Thyroid gland (tissue), 4 donors: Measurements from ENCODE around the gene DDA1. TPM values are rescaled to one million over a fixed set of nuclear protein-coding genes. Genes with fewer than 3 reads are reported as not detected.
A peak's percentile ranks its signal among the peaks of the same experiment; 100 is the strongest.

Experiments used
- DNase-seq, 2 donors: peaks; one replicate each; pipeline ENCODE4 v3.0.0-alpha.2; 2019
- H3K27ac ChIP-seq, 3 donors: fragments of 200-600 bp; sonication (generic); 1 replicate in 2 of 3; 2 replicates in 1 of 3; pipeline ENCODE4 v1.5.1; 2016 to 2019; ENCODE audit warnings: mild to moderate bottlenecking in 1 of 3, moderate library complexity in 1 of 3
- H3K27me3 ChIP-seq: fragments of 200-600 bp; sonication (generic); one replicate; pipeline ENCODE4 v1.5.1; 2019
- H3K36me3 ChIP-seq, 2 donors: fragments of 200-600 bp; sonication (generic); one replicate each; pipeline ENCODE4 v1.5.1; 2016 to 2019
- H3K4me1 ChIP-seq, 2 donors: fragments of 200-600 bp; sonication (generic); one replicate each; pipeline ENCODE4 v1.5.1; 2017 to 2019
- H3K4me3 ChIP-seq, 3 donors: fragments of 200-600 bp; sonication (generic); replicated peaks in 1 of 3; 1 replicate in 2 of 3; 2 replicates in 1 of 3; pipeline ENCODE4 v1.5.1; 2016; ENCODE audit warnings: mild to moderate bottlenecking in 1 of 3
- H3K9me3 ChIP-seq: fragments of 200-600 bp; sonication (generic); one replicate; pipeline ENCODE4 v1.5.1; 2017
- CTCF ChIP-seq, 6 experiments: fragments of 200-600 bp in 3 of 6; fragments of 450-650 bp in 3 of 6; sonication (generic) in 3 of 6; IDR thresholded peaks; one replicate each; pipeline ENCODE4 v1.5.1; 2016 to 2019; ENCODE audit warnings: antibody characterized with exemption in 6 of 6, mild to moderate bottlenecking in 2 of 6, inconsistent platforms in 1 of 6, moderate library complexity in 1 of 6
- POLR2A ChIP-seq, 2 donors: fragments of 450-650 bp; IDR thresholded peaks; one replicate each; pipeline ENCODE4 v1.6.1; 2017; ENCODE audit warnings: antibody characterized with exemption in 2 of 2, mild to moderate bottlenecking in 2 of 2, moderate library complexity in 1 of 2
- WGBS, 2 donors: methylation state at CpG; one replicate each; pipeline ENCODE4 v1.1.5; 2017; 5-methylcytosine and 5-hydroxymethylcytosine counted together
- intact Hi-C: fragments of 100-400 bp; cut with DNase I; formaldehyde crosslinking; loops from one replicate; pipeline ENCODE4 v1.15.1; 2023
- total RNA-seq, 4 donors: library from RNA; depleted of rRNA; stranded (reverse); fragments of >200 nt; gene quantifications; one replicate each; pipeline ENCODE4 v1.2.3, GENCODE V29; 2016

DDA1 gene
- total RNA-seq, 4 donors from 2014 or later = 14.5 to 40.4 (median 20.1) TPM

DNA sequence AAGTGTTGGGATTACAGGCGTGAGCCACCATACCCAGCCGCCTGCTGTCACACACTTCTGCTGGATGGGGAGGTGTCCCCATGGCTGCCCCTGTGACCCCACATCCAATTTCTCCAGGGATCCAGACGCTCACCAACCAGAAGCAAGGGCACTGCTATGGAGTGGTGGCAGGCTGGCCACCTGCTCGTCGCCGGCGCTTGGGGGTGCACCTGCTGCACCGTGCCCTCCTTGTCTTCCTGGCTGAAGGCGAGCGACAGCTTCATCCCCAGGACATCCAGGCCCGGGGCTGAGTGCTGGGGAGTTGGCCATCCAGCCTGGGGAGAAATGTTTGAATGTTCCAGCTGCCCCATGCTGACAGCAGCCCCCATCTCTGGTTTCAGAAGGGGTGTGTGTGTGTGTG is 23.1 kb upstream of the DDA1 start:
- 91 to 96% methylated on average over 8 to 10 of the region's 11 CpGs for WGBS, 2 donors
- TF ChIP-seq POLR2A (IDR thresholded peaks at IDR 0.05) = no peak
- TF ChIP-seq CTCF (IDR thresholded peaks at IDR 0.05) = no peak
- intact Hi-C loops = no loop called here

DNA sequence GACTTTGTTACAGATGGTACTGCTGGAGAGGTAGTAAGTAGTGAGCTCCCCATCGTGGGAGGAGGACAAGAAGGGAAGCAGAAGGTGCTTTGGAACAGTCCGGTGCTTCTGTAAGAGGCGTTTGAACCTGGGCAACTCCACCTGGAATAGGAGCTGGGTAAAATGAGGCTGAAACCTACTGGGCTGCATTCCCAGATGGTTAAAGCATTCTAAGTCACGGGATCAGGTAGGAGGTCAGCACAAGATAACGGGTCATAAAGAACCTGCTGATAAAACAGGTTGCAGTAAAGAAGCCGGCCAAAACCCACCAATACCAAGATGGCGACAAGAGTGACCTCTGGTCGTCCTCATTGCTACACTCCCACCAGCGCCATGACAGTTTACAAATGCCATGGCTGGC is 22.6 kb upstream of the DDA1 start:
- intact Hi-C loops = no loop called here

More for the DNA sequence above, 23.1 kb upstream of the DDA1 start:
- Histone ChIP-seq H3K27me3 (peaks cover 8% of the 10 kb centered on the region), H3K4me1 (peaks cover 12 to 13% of the 10 kb centered on the region in 2 donors), H3K27ac (no peak overlapping the region), H3K36me3 (no peaks in the 10 kb centered on the region), H3K4me3 (no peak overlapping the region), H3K9me3 (no peaks in the 10 kb centered on the region)
- DNase-seq = no peak

GRCh38 chr19:17289489-17289888 is 19.9 kb upstream of the DDA1 start:
- Histone ChIP-seq H3K4me3 (no peak overlapping the region), H3K27ac (no peak overlapping the region), H3K27me3 (no peaks in the 10 kb centered on the region), H3K4me1 (no peaks in the 10 kb centered on the region), H3K9me3 (no peaks in the 10 kb centered on the region), H3K36me3 (no peaks in the 10 kb centered on the region)
- 16 to 19% methylated on average over 22 of the region's 22 CpGs for WGBS, 2 donors
- TF ChIP-seq CTCF (IDR thresholded peaks at IDR 0.05) (no peak), POLR2A (IDR thresholded peaks at IDR 0.05) (no peak)
- DNase-seq = peak; percentile 42 to 58
- intact Hi-C loops = no loop called here

More for the DNA sequence above, 22.6 kb upstream of the DDA1 start:
- no peak for DNase-seq
- Histone ChIP-seq H3K4me1 (peaks cover 9% of the 10 kb centered on the region in 2 donors), H3K4me3 (no peak overlapping the region), H3K9me3 (no peaks in the 10 kb centered on the region), H3K27ac (no peak overlapping the region), H3K36me3 (no peaks in the 10 kb centered on the region), H3K27me3 (peaks cover 5% of the 10 kb centered on the region)
- WGBS, 2 donors = 85 to 87% methylated on average over 9 of the region's 9 CpGs
- TF ChIP-seq POLR2A (IDR thresholded peaks at IDR 0.05) (no peak), CTCF (IDR thresholded peaks at IDR 0.05) (no peak)

GRCh38 chr19:17292301-17293074 is 16.9 kb upstream of the DDA1 start:
- no peaks in the 10 kb centered on the region for H3K27me3 ChIP-seq
- H3K4me3 ChIP-seq = peak overlapping the region in 1 of 3 donors; percentile 23
- intact Hi-C loops = loop anchor here (5.0 kb wide), 1 partner anchor 95 kb away; no protein-coding TSS in a partner anchor
- H3K27ac ChIP-seq = peak overlapping the region in 1 of 3 donors; percentile 4
- H3K36me3 ChIP-seq = no peaks in the 10 kb centered on the region
- H3K9me3 ChIP-seq = no peaks in the 10 kb centered on the region
- WGBS, 2 donors = 25 to 32% methylated on average over 14 to 28 of the region's 46 CpGs
- no peaks in the 10 kb centered on the region for H3K4me1 ChIP-seq
- no peak for TF ChIP-seq POLR2A (IDR thresholded peaks at IDR 0.05)
- TF ChIP-seq CTCF (IDR thresholded peaks at IDR 0.05) = peak in 5 of 6 experiments; percentile 21 to 49 (median 38)
- DNase-seq = peak; percentile 41 to 54

GRCh38 chr19:17293605-17294004 is 15.8 kb upstream of the DDA1 start:
- H3K27ac ChIP-seq = no peak overlapping the region

More at GRCh38 chr19:17293605-17294004, 15.8 kb upstream of the DDA1 start:
- intact Hi-C loops = loop anchor here (5.0 kb wide), 1 partner anchor 94 kb away; no protein-coding TSS in a partner anchor
- 85 to 96% methylated on average over 14 of the region's 14 CpGs for WGBS, 2 donors
- Histone ChIP-seq H3K4me3 (no peak overlapping the region), H3K4me1 (no peaks in the 10 kb centered on the region), H3K9me3 (no peaks in the 10 kb centered on the region), H3K27me3 (no peaks in the 10 kb centered on the region), H3K36me3 (no peaks in the 10 kb centered on the region)
- TF ChIP-seq CTCF (IDR thresholded peaks at IDR 0.05) = no peak
- no peak for DNase-seq
